Prostate gland (tissue), 2 donors: ENCODE measurements around the gene CRYBG3. TPM values are rescaled to one million over a fixed set of nuclear protein-coding genes. Genes with fewer than 3 reads are reported as not detected.

Experiments used
- DNase-seq: peaks from one replicate; pipeline ENCODE4 v3.0.0-alpha.2; 2019; ENCODE audit warnings: low spot score
- H3K27ac ChIP-seq, 2 donors: fragments of 200-600 bp; sonication (generic); 2 replicates each; pipeline ENCODE4 v1.5.1; 2017 to 2019
- H3K27me3 ChIP-seq: fragments of 200-600 bp; sonication (generic); replicated peaks from 2 replicates; pipeline ENCODE4 v1.5.1; 2019; ENCODE audit not compliant: insufficient read depth
- H3K36me3 ChIP-seq, 2 donors: fragments of 200-600 bp; sonication (generic); 1 replicate in 1 of 2; 2 replicates in 1 of 2; pipeline versions ENCODE4 v1.5.1 to v1.8.1; 2017 to 2019
- H3K4me1 ChIP-seq: fragments of 200-600 bp; sonication (generic); replicated peaks from 2 replicates; pipeline ENCODE4 v1.5.1; 2019
- H3K4me3 ChIP-seq, 2 donors: fragments of 200-600 bp; sonication (generic); 2 replicates each; pipeline ENCODE4 v1.5.1; 2017 to 2019
- H3K9me3 ChIP-seq: fragments of 200-600 bp; sonication (generic); 2 replicates; pipeline ENCODE4 v1.5.1; 2017
- POLR2A ChIP-seq: fragments of 450-650 bp; IDR thresholded peaks from one replicate; pipeline ENCODE4 v1.6.1; 2016; ENCODE audit warnings: antibody characterized with exemption, mild to moderate bottlenecking
- POLR2AphosphoS5 ChIP-seq: sonication (generic); formaldehyde crosslinking; IDR thresholded peaks from one replicate; pipeline ENCODE4 v1.6.1; 2017; ENCODE audit warnings: antibody characterized with exemption
- WGBS: methylation state at CpG from one replicate; pipeline ENCODE4 v1.1.5; 2018; 5-methylcytosine and 5-hydroxymethylcytosine counted together
- intact Hi-C: fragments of 100-400 bp; cut with DNase I; formaldehyde crosslinking; loops from one replicate; pipeline ENCODE4 v1.14.2; 2022
- total RNA-seq, 2 donors: library from RNA; depleted of rRNA; stranded (reverse); fragments of >200 nt; gene quantifications; one replicate each; pipeline ENCODE4 v1.1.0, GENCODE V29; 2016
- TF ChIP-seq, protein P1 (sequence below), 4 experiments: fragments of 200-600 bp in 2 of 4; fragments of 450-650 bp in 2 of 4; sonication (generic) in 2 of 4; IDR thresholded peaks; 1 replicate in 3 of 4; 2 replicates in 1 of 4; pipeline ENCODE4 v1.5.1; 2016 to 2019; ENCODE audit warnings: antibody characterized with exemption in 4 of 4, mild to moderate bottlenecking in 2 of 4, moderate library complexity in 2 of 4

The CRYBG3 gene
- total RNA-seq, 2 donors from 2014 or later, result 22.0 to 23.5 TPM

DNA sequence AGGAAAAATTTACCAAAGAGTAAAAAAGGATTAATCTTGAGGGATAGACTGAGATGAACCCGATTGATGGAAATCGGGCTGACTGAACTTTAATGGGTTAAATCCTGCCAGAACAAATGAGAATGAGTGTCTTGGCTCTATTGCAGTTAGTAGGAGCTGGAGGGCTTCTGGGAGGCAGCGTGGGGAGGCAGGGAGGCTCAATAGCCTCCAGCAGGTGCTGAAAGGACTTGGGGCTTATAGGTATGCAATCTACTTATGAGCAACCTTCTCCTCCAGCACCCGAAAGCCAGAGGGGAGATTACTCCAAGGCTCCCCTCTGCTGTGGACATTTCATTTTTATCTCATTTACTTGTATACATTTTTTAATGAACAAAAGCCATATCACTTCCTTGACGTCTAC lies 1.0 kb upstream of the CRYBG3 start:
- WGBS, result 92% methylated on average over 5 of the region's 5 CpGs
- Histone ChIP-seq H3K27me3 (no peaks in the 10 kb centered on the region), H3K4me3 (no peak overlapping the region), H3K9me3 (no peaks in the 10 kb centered on the region), H3K36me3 (no peaks in the 10 kb centered on the region), H3K4me1 (no peaks in the 10 kb centered on the region), H3K27ac (no peak overlapping the region)
- DNase-seq, result no peak
- no peak for TF ChIP-seq POLR2AphosphoS5
- TF ChIP-seq POLR2A, result no peak
- TF ChIP-seq, protein P1, sequence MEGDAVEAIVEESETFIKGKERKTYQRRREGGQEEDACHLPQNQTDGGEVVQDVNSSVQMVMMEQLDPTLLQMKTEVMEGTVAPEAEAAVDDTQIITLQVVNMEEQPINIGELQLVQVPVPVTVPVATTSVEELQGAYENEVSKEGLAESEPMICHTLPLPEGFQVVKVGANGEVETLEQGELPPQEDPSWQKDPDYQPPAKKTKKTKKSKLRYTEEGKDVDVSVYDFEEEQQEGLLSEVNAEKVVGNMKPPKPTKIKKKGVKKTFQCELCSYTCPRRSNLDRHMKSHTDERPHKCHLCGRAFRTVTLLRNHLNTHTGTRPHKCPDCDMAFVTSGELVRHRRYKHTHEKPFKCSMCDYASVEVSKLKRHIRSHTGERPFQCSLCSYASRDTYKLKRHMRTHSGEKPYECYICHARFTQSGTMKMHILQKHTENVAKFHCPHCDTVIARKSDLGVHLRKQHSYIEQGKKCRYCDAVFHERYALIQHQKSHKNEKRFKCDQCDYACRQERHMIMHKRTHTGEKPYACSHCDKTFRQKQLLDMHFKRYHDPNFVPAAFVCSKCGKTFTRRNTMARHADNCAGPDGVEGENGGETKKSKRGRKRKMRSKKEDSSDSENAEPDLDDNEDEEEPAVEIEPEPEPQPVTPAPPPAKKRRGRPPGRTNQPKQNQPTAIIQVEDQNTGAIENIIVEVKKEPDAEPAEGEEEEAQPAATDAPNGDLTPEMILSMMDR (IDR thresholded peaks at IDR 0.05), result no peak
- intact Hi-C loops, result loop anchor here (5.0 kb wide), 1 partner anchor 152 kb away; the partner anchor contains the start of gene RIOX2

- no peaks in the 10 kb centered on the region for H3K36me3 ChIP-seq
- peak; percentile 19 for DNase-seq
- peak overlapping the region; percentile 79 to 85 for H3K27ac ChIP-seq
- intact Hi-C loops, result loop anchor here (5.0 kb wide), 1 partner anchor 151 kb away; the partner anchor contains the start of gene RIOX2
- H3K9me3 ChIP-seq, result no peaks in the 10 kb centered on the region
- H3K27me3 ChIP-seq, result no peaks in the 10 kb centered on the region
- TF ChIP-seq POLR2A, result no peak
- TF ChIP-seq, protein P1 (IDR thresholded peaks at IDR 0.05), result no peak
- TF ChIP-seq POLR2AphosphoS5, result no peak
- H3K4me3 ChIP-seq, result peak overlapping the region; percentile 55 to 81
- WGBS, result under 1% methylated on average over 23 of the region's 23 CpGs
- no peaks in the 10 kb centered on the region for H3K4me1 ChIP-seq
Measured at GRCh38 chr3:97821287-97821773, 481 bp upstream of the CRYBG3 start.

DNA sequence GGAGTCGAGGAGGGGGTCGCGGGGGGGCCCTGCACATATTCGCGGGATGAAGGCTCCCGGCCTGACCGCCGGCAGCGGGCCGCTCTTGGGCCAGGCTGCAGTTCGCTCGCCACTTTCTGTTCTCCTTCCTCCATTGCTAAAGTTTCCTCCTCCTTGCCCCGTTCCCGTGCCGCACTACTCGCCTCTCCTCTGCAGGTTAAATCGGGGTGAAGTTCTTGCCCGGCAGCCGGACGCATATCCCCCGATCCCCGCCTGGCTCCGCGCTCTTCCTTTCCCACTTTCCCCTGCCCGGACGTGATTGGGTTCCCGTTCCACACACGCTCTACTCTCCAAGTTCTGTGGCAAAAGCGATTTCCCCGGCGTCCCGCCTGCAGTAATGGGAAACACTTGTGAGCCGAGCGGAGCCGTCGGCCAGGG lies 556 bp downstream of the CRYBG3 start:
- H3K27me3 ChIP-seq, result no peaks in the 10 kb centered on the region
- peak; percentile 48 for DNase-seq
- TF ChIP-seq, protein P1 (IDR thresholded peaks at IDR 0.05), result no peak
- no peak for TF ChIP-seq POLR2AphosphoS5
- no peak for TF ChIP-seq POLR2A
- H3K9me3 ChIP-seq, result no peaks in the 10 kb centered on the region
- H3K4me1 ChIP-seq, result no peaks in the 10 kb centered on the region
- H3K4me3 ChIP-seq, result peak overlapping the region; percentile 55 to 81
- intact Hi-C loops, result loop anchor here (5.0 kb wide), 1 partner anchor 150 kb away; the partner anchor contains the start of gene RIOX2
- H3K27ac ChIP-seq, result peak overlapping the region; percentile 79 to 85
- H3K36me3 ChIP-seq, result no peaks in the 10 kb centered on the region
- WGBS, result under 1% methylated on average over 36 of the region's 36 CpGs

- H3K27ac ChIP-seq, result peak overlapping the region; percentile 79 to 85
- H3K4me3 ChIP-seq, result peak overlapping the region; percentile 55 to 81
- DNase-seq, result no peak
- no peaks in the 10 kb centered on the region for H3K36me3 ChIP-seq
- H3K9me3 ChIP-seq, result no peaks in the 10 kb centered on the region
- H3K27me3 ChIP-seq, result no peaks in the 10 kb centered on the region
- H3K4me1 ChIP-seq, result no peaks in the 10 kb centered on the region
- intact Hi-C loops, result loop anchor here (5.0 kb wide), 1 partner anchor 149 kb away; the partner anchor contains the start of gene RIOX2
- TF ChIP-seq, protein P1 (IDR thresholded peaks at IDR 0.05), result no peak
- no peak for TF ChIP-seq POLR2AphosphoS5
- WGBS, result 41% methylated on average over 17 of the region's 17 CpGs
Measured at GRCh38 chr3:97823046-97824004, 1.5 kb downstream of the CRYBG3 start.
